Cardiac fibroblast (primary cell): ENCODE results near the gene KBTBD12.

ENCODE experiments used
- DNase-seq, 2 donors: peaks; one replicate each; pipeline versions ENCODE4 v3.0.0 to v3.0.0-alpha.2; 2010; ENCODE audit warnings: low read depth in 2 of 2
- H3K4me3 ChIP-seq, 2 donors: replicated peaks in 1 of 2; 1 replicate in 1 of 2; 2 replicates in 1 of 2; pipeline ENCODE4 v1.5.1; 2011; ENCODE audit warnings: low read depth in 2 of 2, low read length in 2 of 2, mild to moderate bottlenecking in 2 of 2, moderate library complexity in 1 of 2
- CTCF ChIP-seq: IDR thresholded peaks from one replicate; pipeline ENCODE4 v1.5.1; 2011; ENCODE audit warnings: low read depth, mild to moderate bottlenecking, low read length, inconsistent platforms

The KBTBD12 gene

DNA sequence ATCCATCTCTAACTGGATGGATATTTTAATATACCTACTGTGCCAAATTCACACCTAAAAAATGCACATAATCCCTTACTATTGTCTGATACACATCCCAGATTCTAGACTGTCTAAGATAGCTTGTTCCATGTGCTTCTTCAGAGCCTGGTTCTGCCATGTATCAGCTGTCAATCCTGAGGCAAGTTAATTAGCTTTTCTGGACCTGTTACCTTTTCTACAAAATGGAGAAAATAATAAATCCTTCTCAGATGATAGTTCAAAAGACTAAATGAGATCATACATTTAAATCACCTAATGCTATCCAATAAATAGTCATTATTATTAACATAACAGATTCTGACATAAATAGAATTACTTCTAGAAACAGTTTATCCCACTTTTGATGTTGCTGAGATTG lies 66.1 kb downstream of the KBTBD12 start:
- no peak for DNase-seq
- no peak overlapping the region for H3K4me3 ChIP-seq
- TF ChIP-seq CTCF, result no peak

- DNase-seq, result no peak
- no peak overlapping the region for H3K4me3 ChIP-seq
- no peak for TF ChIP-seq CTCF
Measured at GRCh38 chr3:127982155-127982554, 67.1 kb downstream of the KBTBD12 start.

DNA sequence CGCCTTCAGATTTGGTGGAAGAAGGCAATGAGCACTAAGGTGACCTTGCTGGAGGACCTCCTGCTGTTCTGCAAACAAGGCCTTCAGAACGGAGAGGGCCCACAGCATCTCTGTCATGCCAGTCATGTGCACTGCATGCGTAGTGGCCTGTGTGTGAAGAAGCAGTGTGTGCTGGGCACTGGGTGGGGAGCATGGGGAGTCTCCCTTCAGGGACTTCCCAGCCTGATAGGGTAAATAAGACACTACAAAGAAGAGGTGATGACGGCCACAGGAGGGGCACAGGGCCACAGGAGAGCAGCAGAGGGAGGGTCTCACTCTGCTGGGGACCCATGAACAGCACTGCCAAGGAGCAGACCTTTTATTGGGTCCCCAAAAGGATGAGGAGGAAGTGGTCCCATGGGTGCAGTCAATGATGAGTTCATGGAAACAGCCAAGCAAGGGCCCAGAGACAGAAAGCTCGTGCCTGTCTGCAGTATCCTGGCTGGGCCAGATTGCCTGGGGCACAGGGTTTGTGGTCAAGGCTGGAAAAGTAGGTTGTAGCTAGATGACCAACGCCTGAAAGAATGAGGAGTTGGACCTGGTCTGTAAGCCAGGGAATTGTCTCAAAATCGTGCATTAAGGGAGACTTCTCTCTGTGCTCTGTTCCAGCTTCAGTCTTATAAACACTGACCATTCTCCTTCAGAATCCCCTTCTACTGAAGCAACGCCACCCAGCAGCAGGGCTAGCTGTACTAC lies 69.4 kb downstream of the KBTBD12 start:
- DNase-seq, result no peak
- no peak for TF ChIP-seq CTCF
- no peak overlapping the region for H3K4me3 ChIP-seq

DNA sequence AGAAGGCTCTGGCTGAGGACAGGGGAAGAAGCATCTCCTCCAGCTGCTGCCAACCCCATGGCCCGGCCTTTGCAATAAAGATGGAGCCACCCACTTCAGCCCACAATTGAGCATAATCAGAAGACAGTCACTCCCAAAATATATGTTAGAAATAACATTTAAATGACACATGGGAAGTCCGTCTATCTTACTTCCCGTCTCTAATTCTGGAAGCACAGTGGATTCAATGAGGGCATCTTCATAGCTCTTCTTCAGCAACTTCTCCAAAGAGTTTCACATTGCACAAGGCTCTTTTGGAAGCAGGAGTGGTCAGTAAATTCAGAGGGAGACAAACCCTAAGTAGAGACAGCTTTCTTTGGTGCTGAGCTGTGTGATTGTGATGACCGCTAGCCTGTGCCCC lies 70.2 kb downstream of the KBTBD12 start:
- no peak overlapping the region for H3K4me3 ChIP-seq
- DNase-seq, result no peak
- no peak for TF ChIP-seq CTCF

DNA sequence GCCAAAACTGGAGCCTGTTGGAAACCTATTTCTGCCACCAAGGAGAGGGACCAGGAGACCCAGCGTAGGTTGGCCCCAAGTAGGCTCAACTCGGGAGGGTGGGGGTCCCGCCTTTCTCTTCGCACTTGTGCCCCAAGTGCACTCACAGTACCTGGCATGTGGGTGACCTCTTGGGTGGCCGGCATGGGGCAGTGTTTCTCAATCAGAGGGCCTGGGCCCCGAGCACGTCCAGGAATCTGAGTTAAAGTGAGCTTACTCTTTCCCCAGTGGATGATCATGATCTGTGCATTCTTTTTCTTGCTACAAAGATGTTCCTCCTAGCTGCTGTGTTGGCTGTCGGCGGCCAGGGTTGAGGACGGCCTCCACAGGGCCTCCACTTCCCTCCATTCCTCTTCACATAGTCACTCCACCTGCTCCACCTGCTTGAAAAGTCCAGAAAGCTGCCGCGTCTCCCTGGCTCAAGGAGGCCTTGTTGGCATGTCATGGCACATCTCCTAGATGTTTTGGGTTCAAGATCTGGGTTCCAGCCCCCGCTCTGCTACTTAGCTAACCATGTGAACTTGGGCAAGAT lies 70.7 kb downstream of the KBTBD12 start:
- DNase-seq, result no peak
- TF ChIP-seq CTCF, result no peak
- H3K4me3 ChIP-seq, result no peak overlapping the region

GRCh38 chr3:127986803-127987202 lies 71.8 kb downstream of the KBTBD12 start:
- no peak for TF ChIP-seq CTCF
- no peak overlapping the region for H3K4me3 ChIP-seq
- DNase-seq, result no peak
